Endothelial cell of umbilical vein (primary cell): ENCODE results near the gene DNAJB8. TPM values are rescaled to one million over a fixed set of nuclear protein-coding genes. Genes with fewer than 3 reads are reported as not detected.

ENCODE experiments used
- Bru-seq: library from RNA; stranded (reverse); fragments of 400-500 nt; gene quantifications from one replicate; lab custom pipeline; 2021; lab: Mats Ljungman, UMichigan
- BruChase-seq, 2 experiments: library from RNA; stranded (reverse); fragments of 400-500 nt; gene quantifications; one replicate each; lab custom pipeline; 2021; lab: Mats Ljungman, UMichigan
- BruUV-seq: library from RNA; stranded (reverse); fragments of 400-500 nt; replicated peaks from 2 replicates; lab custom pipeline; 2021; lab: Mats Ljungman, UMichigan
- CTCF ChIA-PET: fragments of 300-600, 350-600 bp; sonication (Branson Sonifier 250); formaldehyde crosslinking; loops from one replicate; lab custom pipeline; 2021; ENCODE audit warnings: antibody characterized with exemption, inconsistent platforms; lab: Charles Lee
- POLR2A ChIA-PET: fragments of 300-600, 350-600 bp; sonication (Branson Sonifier 250); formaldehyde crosslinking; loops from one replicate; lab custom pipeline; 2021; ENCODE audit warnings: antibody characterized with exemption, inconsistent platforms; lab: Charles Lee
- DNase-seq: peaks from one replicate; pipeline ENCODE4 v3.0.0-alpha.2; 2011; ENCODE audit warnings: low read depth, low spot score
- FAIRE-seq: peaks from 2 replicates; lab custom pipeline; 2011; peaks lifted over from hg19 to GRCh38; lab: Jason Lieb, UNC
- H2AFZ ChIP-seq: 2 replicates; pipeline ENCODE4 v1.6.0; 2012; ENCODE audit warnings: low read depth, low read length, control low read depth, inconsistent platforms
- H3K27ac ChIP-seq: 2 replicates; pipeline ENCODE4 v1.5.1; 2011; ENCODE audit warnings: low read depth, mild to moderate bottlenecking, control low read depth, low read length, moderate library complexity; ENCODE audit not compliant: insufficient read depth
- H3K27me3 ChIP-seq, 2 experiments: 2 replicates each; pipeline versions ENCODE4 v1.6.0 to v1.6.1; 2011; ENCODE audit warnings: low read length in 2 of 2, mixed read lengths in 1 of 2; ENCODE audit not compliant: control insufficient read depth in 2 of 2, insufficient read depth in 2 of 2
- H3K36me3 ChIP-seq, 2 experiments: 2 replicates in 1 of 2; 3 replicates in 1 of 2; pipeline ENCODE4 v1.5.1; 2011; ENCODE audit warnings: low read length in 2 of 2, mild to moderate bottlenecking in 1 of 2, moderate library complexity in 1 of 2; ENCODE audit not compliant: control insufficient read depth in 2 of 2, insufficient read depth in 2 of 2; ENCODE audit errors: extremely low read depth in 1 of 2
- H3K4me1 ChIP-seq: 3 replicates; pipeline ENCODE4 v1.5.1; 2011; ENCODE audit warnings: mild to moderate bottlenecking, low read length; ENCODE audit not compliant: control insufficient read depth, insufficient read depth; ENCODE audit errors: extremely low read depth
- H3K4me2 ChIP-seq: 2 replicates; pipeline ENCODE4 v1.6.1; 2011; ENCODE audit warnings: low read length, control low read depth, mixed read lengths; ENCODE audit not compliant: insufficient read depth
- H3K4me3 ChIP-seq, 3 experiments: fragments of 200-600 bp in 1 of 3; sonication (generic), shearing (Covaris generic) in 1 of 3; replicated peaks in 1 of 3; 2 replicates each; pipeline ENCODE4 v1.5.1; 2011 to 2016; ENCODE audit warnings: control low read depth in 3 of 3, low read length in 3 of 3, mild to moderate bottlenecking in 2 of 3, inconsistent platforms in 1 of 3, low read depth in 1 of 3, moderate library complexity in 1 of 3; ENCODE audit not compliant: insufficient read depth in 1 of 3
- H3K79me2 ChIP-seq: 2 replicates; pipeline ENCODE4 v1.6.0; 2012; ENCODE audit warnings: low read length, inconsistent platforms; ENCODE audit not compliant: control insufficient read depth, insufficient read depth
- H3K9ac ChIP-seq: replicated peaks from 2 replicates; pipeline ENCODE3; 2011; ENCODE audit warnings: low read length, control low read depth; ENCODE audit not compliant: insufficient read depth; ENCODE audit errors: extremely low read depth
- H3K9me1 ChIP-seq: replicated peaks from 3 replicates; pipeline ENCODE4 v1.6.0; 2011; ENCODE audit warnings: mild to moderate bottlenecking, low read length; ENCODE audit not compliant: control insufficient read depth, insufficient read depth; ENCODE audit errors: extremely low read depth
- H3K9me3 ChIP-seq: replicated peaks from 2 replicates; pipeline ENCODE4 v1.5.1; 2012; ENCODE audit warnings: low read length, inconsistent platforms; ENCODE audit not compliant: control insufficient read depth, insufficient read depth
- H4K20me1 ChIP-seq: replicated peaks from 2 replicates; pipeline ENCODE3; 2011; ENCODE audit warnings: mild to moderate bottlenecking, low read length; ENCODE audit not compliant: control insufficient read depth, insufficient read depth; ENCODE audit errors: extremely low read depth
- EZH2 ChIP-seq: IDR thresholded peaks from 2 replicates; pipeline ENCODE4 v1.6.1; 2012; ENCODE audit warnings: borderline replicate concordance, low read depth, mild to moderate bottlenecking, moderate library complexity, low read length, inconsistent platforms; ENCODE audit not compliant: severe bottlenecking
- FOS ChIP-seq: IDR thresholded peaks from 2 replicates; pipeline ENCODE4 v1.6.1; 2011; ENCODE audit warnings: mild to moderate bottlenecking, low read length, moderate library complexity, borderline replicate concordance; ENCODE audit not compliant: insufficient read depth
- GATA2 ChIP-seq: IDR thresholded peaks from 2 replicates; pipeline ENCODE4 v1.7.0; 2011; ENCODE audit warnings: low read depth, mild to moderate bottlenecking, moderate library complexity, mixed read lengths, low read length; ENCODE audit not compliant: insufficient read length, insufficient read depth
- JUN ChIP-seq: IDR thresholded peaks from 2 replicates; pipeline ENCODE4 v1.6.1; 2011; ENCODE audit warnings: borderline replicate concordance, low read depth; ENCODE audit not compliant: insufficient read length, insufficient read depth
- MYC ChIP-seq: IDR thresholded peaks from one replicate; pipeline ENCODE4 v1.6.1; 2011; ENCODE audit warnings: mild to moderate bottlenecking, low read depth, low read length
- POLR2A ChIP-seq: IDR thresholded peaks from 2 replicates; pipeline ENCODE4 v1.6.1; 2012; ENCODE audit warnings: low read depth, mild to moderate bottlenecking, control low read depth, low read length
- POLR2AphosphoS5 ChIP-seq: IDR thresholded peaks from 2 replicates; pipeline ENCODE4 v1.6.1; 2012; ENCODE audit warnings: low read depth, mild to moderate bottlenecking, control low read depth, low read length, moderate library complexity; ENCODE audit not compliant: insufficient read depth
- dilution Hi-C: fragments of 300-500 bp; cut with MboI; formaldehyde crosslinking; loops from one replicate; pipeline ENCODE4 v1.15.0; 2019; ENCODE audit warnings: low sequenced_read_pairs; ENCODE audit not compliant: extremely low pct_ligation_motif_present
- intact Hi-C: fragments of 100-400 bp; cut with micrococcal nuclease; formaldehyde crosslinking; loops from one replicate; pipeline ENCODE4 v1.10.0; 2022
- long read RNA-seq: library from polyadenylated mRNA; stranded (forward); transcript quantifications from one replicate; pipeline ENCODE4 v2.0.0, GENCODE V29; 2021
- polyA minus RNA-seq, 3 experiments: library from RNA; depleted of rRNA, polyadenylated mRNA; stranded (reverse); fragments of >200 nt; gene quantifications; 1 replicate in 1 of 3; 2 replicates in 2 of 3; pipeline ENCODE4 v1.2.3, GENCODE V29; 2011
- polyA plus RNA-seq, 4 experiments: library from polyadenylated mRNA; depleted of rRNA in 3 of 4; stranded (reverse) in 3 of 4; unstranded in 1 of 4; fragments of >200 nt; gene quantifications; 2 replicates each; pipeline versions ENCODE4 v1.2.1 to v1.2.3, GENCODE V29; 2011 to 2012; ENCODE audit warnings: missing spikeins in 1 of 4
- total RNA-seq: library from RNA; stranded (reverse); gene quantifications from 2 replicates; pipeline ENCODE4 v1.2.3, GENCODE V29; 2021
- TF ChIP-seq, protein P1 (sequence below): IDR thresholded peaks from 2 replicates; pipeline ENCODE4 v1.6.1; 2011; ENCODE audit not compliant: insufficient read depth, insufficient read length
- TF ChIP-seq, protein P2 (sequence below), 2 donors: IDR thresholded peaks; 1 replicate in 1 of 2; 2 replicates in 1 of 2; pipeline ENCODE4 v1.5.1; 2011; ENCODE audit warnings: low read length in 2 of 2, mild to moderate bottlenecking in 2 of 2, moderate library complexity in 2 of 2, control low read depth in 1 of 2, inconsistent platforms in 1 of 2, low read depth in 1 of 2; ENCODE audit not compliant: insufficient read depth in 1 of 2; ENCODE audit errors: extremely low read depth in 1 of 2

The DNAJB8 gene
- total RNA-seq = not detected in 2 replicates
- polyA plus RNA-seq = not detected in 2 replicates
- polyA plus RNA-seq (2011; cell fraction: cytosol; rRNA removed) = not detected in 2 replicates
- not detected in 2 replicates for polyA plus RNA-seq (2011; cell fraction: nucleus; rRNA removed)
- polyA plus RNA-seq (2012) = not detected in 2 replicates
- polyA minus RNA-seq = not detected in 2 replicates
- polyA minus RNA-seq (2011; cell fraction: cytosol; rRNA and poly(A)+ RNA removed) = not detected
- polyA minus RNA-seq (2011; cell fraction: nucleus; rRNA and poly(A)+ RNA removed) = not detected in 2 replicates
- Bru-seq, nascent RNA = not detected
- not detected for BruChase-seq, experiment 1, labeled RNA remaining after a 6-hour chase
- BruChase-seq, experiment 2, labeled RNA remaining after a 2-hour chase = not detected
- long read RNA-seq = 0 reads

DNA sequence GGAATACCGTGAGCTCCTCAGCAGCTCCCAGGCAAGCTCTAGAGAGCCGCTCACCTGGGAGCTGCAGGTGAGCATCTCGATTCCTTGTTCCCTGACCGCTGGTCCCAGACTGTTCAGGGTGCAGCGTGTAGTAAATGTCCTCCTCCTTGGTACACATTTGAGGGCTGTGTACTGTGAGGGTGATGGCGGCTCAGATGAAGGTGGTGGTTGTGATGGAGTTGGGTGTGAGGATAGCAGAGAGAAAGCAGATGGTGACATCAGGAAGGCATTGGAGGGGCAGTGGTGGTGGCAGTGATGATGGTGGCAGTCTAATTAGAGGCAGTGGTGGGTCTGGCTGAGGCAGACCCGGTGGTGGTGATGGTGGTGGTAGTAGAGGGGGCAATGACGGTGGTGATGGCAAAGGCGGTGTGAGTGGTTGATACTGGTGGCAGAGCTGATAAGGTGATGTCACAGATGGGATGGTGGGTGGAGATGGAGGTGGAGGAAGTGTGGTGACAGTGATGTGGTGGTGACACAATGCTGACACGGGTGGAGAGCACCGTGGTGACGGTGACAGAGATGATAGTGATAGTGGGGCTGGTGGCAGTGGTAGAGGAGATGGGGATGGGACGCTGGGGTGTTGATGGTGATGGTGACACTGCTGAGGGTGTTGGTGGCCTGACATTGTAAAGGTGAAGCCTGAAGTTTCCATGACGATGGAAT is at the start of gene DNAJB8:
TSS of gene DNAJB8 (minus strand) at position 51 of the 702 bp plus-strand sequence. CDS start 3,645 bp downstream, outside the sequence.
- no TSS peak for BruUV-seq
- no peaks in the 10 kb centered on the region for H3K36me3 ChIP-seq
- H4K20me1 ChIP-seq = no peaks in the 10 kb centered on the region
- dilution Hi-C loops (no loop called here), intact Hi-C loops (no loop called here)
- TF ChIP-seq GATA2 (no peak), JUN (no peak), EZH2 (no peak)
- H3K79me2 ChIP-seq = no peaks in the 10 kb centered on the region
- no peak within 1 kb of the TSS for H3K9ac ChIP-seq
- no peaks in the 10 kb centered on the region for H3K9me3 ChIP-seq
- H3K4me1 ChIP-seq = no peaks in the 10 kb centered on the region
- POLR2A ChIA-PET = no interaction called here
- H3K4me2 ChIP-seq = no peak within 1 kb of the TSS
- peaks cover 6 to 19% of the 10 kb centered on the region in 2 experiments for H3K27me3 ChIP-seq
- no peak within 1 kb of the TSS for H3K4me3 ChIP-seq
- H3K9me1 ChIP-seq = no peaks in the 10 kb centered on the region
- FAIRE-seq (no peak), DNase-seq (no peak)
- CTCF ChIA-PET = no interaction called here
- H2AFZ ChIP-seq = no peak within 1 kb of the TSS
- no peak within 1 kb of the TSS for H3K27ac ChIP-seq

DNA sequence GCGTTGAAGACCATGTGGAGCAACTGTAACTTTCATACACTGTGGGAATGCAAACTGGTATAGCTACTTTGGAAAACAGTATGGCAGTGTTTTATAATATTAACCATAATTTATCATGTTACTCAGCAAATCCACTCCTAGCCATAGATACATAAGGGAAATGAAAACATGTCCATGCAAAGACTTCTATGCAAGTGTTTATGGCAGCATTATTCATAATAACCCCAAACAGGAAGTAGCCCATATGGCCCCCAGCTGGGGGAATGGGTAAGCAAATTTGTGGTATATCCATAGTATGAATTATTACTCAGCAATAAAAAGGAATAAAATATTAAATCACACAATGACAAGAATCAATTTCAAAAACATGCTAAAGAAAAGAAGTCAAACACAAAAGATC is 49.3 kb upstream of the DNAJB8 start:
- H3K27me3 ChIP-seq = peaks cover 25 to 35% of the 10 kb centered on the region in 2 experiments
- no peaks in the 10 kb centered on the region for H3K9me1 ChIP-seq
- no peaks in the 10 kb centered on the region for H4K20me1 ChIP-seq
- H3K79me2 ChIP-seq = no peaks in the 10 kb centered on the region
- BruUV-seq = no TSS peak
- CTCF ChIA-PET = interaction anchor here (1.0 kb wide), 1 partner anchor 16 kb away, joined by 3 read pairs; no protein-coding TSS in a partner anchor
- no peaks in the 10 kb centered on the region for H3K4me1 ChIP-seq
- FAIRE-seq = no peak
- no peak for TF ChIP-seq MYC
- TF ChIP-seq, protein P1, sequence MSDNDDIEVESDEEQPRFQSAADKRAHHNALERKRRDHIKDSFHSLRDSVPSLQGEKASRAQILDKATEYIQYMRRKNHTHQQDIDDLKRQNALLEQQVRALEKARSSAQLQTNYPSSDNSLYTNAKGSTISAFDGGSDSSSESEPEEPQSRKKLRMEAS = no peak
- TF ChIP-seq GATA2 = no peak
- TF ChIP-seq POLR2AphosphoS5 = no peak
- TF ChIP-seq EZH2 = no peak
- TF ChIP-seq POLR2A = no peak
- TF ChIP-seq FOS = no peak
- no peak for TF ChIP-seq JUN
- TF ChIP-seq, protein P2, sequence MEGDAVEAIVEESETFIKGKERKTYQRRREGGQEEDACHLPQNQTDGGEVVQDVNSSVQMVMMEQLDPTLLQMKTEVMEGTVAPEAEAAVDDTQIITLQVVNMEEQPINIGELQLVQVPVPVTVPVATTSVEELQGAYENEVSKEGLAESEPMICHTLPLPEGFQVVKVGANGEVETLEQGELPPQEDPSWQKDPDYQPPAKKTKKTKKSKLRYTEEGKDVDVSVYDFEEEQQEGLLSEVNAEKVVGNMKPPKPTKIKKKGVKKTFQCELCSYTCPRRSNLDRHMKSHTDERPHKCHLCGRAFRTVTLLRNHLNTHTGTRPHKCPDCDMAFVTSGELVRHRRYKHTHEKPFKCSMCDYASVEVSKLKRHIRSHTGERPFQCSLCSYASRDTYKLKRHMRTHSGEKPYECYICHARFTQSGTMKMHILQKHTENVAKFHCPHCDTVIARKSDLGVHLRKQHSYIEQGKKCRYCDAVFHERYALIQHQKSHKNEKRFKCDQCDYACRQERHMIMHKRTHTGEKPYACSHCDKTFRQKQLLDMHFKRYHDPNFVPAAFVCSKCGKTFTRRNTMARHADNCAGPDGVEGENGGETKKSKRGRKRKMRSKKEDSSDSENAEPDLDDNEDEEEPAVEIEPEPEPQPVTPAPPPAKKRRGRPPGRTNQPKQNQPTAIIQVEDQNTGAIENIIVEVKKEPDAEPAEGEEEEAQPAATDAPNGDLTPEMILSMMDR (IDR thresholded peaks at IDR 0.05; ENCODE audit: extremely low read depth in 1 of 2, insufficient read depth in 1 of 2, low read depth in 1 of 2, low read length in 2 of 2) = no peak
- H3K9ac ChIP-seq = no peak overlapping the region
- no peak for DNase-seq
- no peaks in the 10 kb centered on the region for H3K9me3 ChIP-seq
- no peak overlapping the region for H3K4me2 ChIP-seq
- H3K4me3 ChIP-seq = no peak overlapping the region
- no peaks in the 10 kb centered on the region for H3K36me3 ChIP-seq
- dilution Hi-C loops (no loop called here), intact Hi-C loops (no loop called here)
- H2AFZ ChIP-seq = no peak overlapping the region
- POLR2A ChIA-PET = no interaction called here
- H3K27ac ChIP-seq = no peak overlapping the region
